HG02759 (cell line): ENCODE data around the gene LYRM7.
"Not testable (repeated sequence)": the region's sequence is repeated elsewhere in the genome, so short reads cannot be mapped to it uniquely, and the experiment has no call there.

Experiments used
- ATAC-seq: cut with Tn5 transposase; IDR thresholded peaks from one replicate; pipeline ENCODE4 v1.9.1; 2021; ENCODE audit warnings: mild to moderate bottlenecking, moderate library complexity; ENCODE audit not compliant: unreplicated experiment

Gene LYRM7

DNA sequence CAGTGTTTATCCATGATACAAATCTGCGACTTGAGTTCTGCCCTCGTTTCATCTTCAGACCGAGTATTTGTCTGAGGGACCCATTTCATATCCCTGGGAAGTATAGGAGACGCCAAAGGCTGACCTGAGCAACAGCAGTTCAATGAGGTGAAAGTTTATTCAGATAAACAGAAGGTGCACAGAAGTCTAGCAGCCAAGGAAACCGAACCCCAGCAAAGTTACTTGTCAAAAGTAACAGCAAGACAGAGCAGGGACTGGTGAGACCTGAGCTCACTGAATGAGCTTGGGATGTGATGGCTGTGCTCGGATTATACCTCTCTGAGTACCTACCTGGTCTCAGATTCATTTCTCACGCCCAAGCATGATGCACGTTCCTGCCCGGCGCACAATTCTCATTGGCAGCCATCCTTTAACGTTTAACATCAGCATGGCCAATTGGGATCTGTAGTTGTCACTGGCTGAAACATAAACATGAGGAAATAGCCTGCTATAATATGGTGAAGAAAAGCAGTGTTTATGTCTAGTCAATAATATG lies 599 bp downstream of the LYRM7 start:
- ATAC-seq, result no peak

DNA sequence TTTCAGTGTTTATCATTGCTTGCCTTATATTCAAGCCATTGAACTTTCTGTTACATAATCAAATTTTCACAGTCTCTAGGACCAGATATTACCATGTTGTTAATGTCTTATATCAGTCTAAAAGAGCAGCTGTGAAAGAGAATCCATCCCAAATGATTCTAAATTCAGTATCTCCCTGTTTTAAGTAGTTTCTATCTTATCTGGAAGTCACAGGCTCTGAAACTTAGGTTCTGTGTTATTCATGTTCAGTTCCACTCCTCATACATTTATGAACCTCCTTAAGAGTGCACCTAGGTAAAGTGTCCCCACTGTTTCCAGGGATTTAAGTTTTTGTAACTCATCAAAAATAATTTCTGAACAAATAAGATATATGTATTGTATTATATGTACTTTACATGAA lies 9.7 kb downstream of the LYRM7 start:
- no peak for ATAC-seq

DNA sequence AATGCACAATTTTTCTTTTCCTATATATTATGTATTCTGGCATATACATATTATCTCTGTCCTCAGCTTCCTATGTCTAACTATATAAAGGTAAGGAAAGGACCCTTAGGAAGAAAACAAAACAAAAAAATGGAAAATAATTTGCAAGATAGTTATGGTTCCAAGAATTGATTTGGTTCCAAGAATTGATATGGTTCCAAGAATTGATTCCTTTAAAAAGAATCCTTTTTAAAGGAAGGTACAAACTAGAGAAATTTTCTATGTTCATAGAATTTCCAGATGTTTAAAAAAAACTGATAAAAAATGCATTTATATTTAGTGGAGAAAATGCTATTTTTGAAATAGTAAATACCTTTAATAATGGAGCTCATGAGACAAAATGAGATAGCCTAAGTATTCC lies 12.1 kb downstream of the LYRM7 start:
- ATAC-seq, result no peak

DNA sequence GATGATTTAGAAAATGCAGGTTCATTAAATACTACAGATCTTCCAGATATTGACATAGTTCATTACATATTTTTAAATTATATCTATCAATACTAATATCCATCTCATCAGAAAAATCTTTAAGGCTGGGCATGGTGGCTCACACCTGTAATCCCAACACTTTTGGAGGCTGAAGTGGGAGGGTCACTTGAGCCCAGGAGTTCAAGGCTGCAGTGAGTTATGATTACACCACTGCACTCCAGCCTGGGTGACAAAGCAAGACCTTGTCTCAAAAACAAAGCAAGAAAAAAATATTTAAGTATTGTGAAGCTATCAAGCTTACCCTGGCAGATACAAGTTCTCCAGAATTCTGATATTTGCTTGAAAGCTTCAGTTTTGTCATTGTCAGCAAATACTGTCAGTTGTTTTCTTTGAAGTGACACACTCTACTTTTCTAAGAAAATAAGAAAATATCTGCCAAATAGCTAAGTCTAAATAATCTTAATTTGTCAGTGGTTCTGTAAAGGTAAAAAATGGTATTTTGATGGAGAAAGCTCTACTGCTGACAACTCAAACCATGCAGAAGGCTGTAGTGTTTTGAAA lies 14.9 kb downstream of the LYRM7 start:
- ATAC-seq, result no peak

DNA sequence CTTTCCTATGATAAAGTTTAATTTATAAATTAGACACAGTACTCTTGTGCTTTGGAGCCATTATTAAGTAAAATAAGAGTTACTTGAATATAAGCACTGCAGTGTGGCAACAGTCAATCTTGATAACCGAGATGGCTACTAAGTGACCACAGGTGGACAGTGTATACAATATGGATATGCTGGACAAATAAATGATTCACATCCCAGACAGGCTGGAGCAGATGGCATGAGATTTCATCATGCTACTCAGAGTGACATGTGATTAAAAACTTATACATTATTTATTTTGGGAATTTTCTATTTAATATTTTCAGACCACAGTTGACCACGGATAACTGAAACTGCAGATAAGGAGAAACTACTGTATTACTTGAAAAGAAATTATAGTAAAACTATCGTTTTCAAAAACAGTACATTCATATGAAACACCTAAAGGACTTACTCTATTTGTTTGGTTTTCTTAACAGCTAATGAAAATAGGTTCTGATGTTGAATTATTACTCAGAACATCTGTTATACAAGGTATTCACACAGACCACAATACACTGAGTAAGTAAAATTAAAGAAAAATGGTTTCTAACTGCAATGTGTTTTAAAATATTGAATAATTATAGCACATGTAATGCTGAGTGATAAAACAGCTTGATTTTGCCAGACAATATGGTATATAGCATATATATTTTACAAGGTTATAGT lies 16.0 kb downstream of the LYRM7 start:
- no peak for ATAC-seq

DNA sequence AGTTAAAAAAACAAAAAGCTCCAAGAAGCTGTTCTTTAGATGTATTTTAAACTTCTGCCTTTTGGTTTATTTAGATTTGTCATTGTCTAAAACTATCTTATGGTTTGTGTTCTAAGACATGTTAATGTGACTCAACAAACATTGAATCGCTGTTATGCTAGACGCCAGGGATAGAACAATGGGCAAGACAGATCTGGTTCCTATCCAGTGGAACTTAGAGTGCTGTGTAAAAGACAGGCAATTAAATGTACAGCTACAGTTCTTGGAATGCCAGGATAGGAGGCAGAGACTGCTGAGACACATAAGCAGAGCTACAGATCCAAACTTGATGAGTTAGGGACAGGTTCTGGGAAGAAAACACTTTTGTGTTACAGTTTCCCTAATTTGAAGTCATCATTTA lies 22.4 kb downstream of the LYRM7 start:
- ATAC-seq, result no peak

DNA sequence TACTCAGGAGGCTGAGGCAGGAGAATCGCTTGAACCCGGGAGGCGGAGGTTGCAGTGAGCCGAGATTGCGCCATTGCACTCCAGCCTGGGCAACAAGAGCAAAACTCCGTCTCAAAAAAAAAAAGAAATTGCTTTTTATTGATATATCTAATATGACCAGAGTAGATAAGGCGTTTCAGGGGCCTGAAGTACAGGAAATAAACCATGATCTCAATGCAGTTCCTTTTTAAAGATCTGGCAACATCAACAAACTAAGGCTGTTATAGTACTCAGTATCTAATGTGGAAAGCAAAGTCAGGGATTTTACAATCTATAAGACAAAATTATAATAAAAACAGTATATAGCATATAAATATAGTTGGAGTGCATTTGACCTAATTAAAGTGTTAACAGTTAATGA lies 23.2 kb downstream of the LYRM7 start:
- ATAC-seq, result not testable (repeated sequence)

DNA sequence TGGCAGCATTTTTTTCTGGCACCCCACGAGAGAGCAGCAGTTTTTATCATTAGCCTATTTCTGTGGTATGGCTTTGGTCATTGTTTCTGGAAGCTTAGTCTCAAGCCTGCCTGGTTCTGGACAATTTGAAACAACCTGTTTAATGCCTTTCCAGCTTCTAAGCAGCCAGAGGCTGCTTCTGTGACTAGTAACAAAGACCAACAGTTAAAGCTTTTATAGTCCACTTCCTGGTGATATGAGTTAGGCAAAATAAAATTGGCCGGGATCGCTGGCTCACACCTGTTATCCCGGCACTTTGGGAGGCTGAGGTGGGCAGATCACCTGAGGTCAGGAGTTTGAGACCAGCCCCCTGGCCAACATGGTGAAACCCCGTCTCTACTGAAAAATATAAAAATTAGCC lies 24.0 kb downstream of the LYRM7 start:
- ATAC-seq, result no peak

DNA sequence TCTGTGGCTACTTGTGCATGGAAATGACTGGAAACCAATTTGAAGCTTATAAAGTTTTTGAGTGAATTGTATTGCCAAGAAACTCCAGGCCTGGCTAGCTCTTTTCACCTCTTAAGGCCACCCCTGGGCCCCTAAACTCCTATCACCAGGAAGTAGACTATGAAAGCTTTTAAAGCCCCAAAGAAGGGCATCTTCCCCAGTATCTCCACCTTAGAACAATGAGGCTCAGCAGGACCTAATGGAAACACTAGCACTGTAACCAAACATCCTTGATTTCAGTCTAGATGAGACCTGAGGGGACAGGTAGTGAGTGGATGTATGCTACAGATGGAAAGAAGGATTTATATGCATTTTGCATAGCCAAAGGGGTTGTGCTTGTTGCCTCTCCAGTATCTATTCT lies 25.0 kb downstream of the LYRM7 start:
- no peak for ATAC-seq

DNA sequence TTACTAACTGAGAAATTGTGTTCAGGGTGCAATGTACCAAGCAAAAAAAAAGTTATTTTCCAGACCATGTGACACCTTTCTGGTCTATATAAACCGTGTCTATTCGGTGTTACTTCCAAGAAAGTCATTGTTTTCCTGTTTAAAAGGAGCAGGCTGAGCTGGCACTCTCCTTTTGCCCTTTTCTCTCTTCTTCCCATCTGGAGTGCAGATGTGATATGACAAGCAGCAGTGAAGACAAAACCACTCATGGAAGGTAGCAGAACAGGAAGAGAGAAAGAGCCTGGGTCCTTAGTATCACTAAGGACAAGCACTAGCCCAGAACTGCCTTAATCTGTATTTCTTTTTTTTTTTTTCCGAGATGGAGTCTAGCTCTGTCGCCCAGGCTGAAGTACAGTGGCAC lies 25.6 kb downstream of the LYRM7 start:
- ATAC-seq, result no peak

DNA sequence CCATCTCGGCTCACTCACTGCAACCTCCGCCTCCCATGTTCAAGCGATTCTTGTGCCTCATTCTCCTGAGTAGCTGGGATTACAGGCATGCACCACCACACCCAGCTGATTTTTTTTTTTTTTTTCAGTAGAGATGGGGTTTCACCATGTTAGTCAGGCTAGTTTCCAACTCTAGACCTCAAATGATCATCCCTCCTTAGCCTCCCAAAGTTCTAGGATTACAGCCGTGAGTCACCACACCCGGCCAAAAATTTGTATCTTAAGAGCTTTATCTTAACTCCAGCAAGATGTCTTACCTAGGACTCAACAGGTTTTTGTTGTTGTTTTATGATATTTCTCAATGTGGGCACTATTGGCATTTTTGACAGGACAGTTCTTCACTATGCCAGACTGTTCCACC lies 27.9 kb downstream of the LYRM7 start:
- no peak for ATAC-seq

DNA sequence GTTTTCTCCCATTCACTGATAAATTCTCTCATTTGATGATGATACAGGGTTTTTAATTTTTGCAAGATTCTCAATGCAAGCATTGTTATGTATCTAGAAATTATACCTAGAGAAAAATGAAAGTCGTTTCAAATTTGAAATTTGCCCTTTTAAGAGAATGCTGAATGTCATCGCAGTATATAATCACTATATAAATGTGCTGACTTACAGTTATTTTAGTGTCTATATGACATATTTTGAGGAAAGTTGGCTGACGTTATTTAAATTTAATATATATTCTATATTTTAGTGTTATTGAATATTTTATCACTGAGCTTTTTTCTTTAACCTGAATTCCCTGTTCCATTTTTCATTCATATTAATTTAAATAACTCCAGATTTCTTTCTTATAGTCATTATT lies 29.8 kb downstream of the LYRM7 start:
- no peak for ATAC-seq

DNA sequence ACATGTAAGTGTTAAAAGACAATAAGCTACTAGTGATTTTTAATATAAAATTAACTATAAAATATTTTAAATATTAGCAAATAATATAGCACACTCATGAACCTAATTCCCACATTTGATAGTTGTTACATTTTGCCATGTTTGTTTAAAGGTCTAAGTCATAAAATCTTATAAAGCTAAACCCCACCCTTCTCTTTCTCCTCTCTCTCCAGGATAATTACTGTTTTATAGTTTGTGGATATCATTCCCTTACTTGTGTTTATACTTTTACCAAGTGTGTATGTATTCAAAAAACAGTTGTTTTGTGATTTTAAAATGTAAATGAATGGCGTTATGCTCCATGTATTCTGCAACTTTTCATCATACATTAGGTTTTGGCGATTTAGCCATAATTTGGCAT lies 34.2 kb downstream of the LYRM7 start:
- ATAC-seq, result no peak

DNA sequence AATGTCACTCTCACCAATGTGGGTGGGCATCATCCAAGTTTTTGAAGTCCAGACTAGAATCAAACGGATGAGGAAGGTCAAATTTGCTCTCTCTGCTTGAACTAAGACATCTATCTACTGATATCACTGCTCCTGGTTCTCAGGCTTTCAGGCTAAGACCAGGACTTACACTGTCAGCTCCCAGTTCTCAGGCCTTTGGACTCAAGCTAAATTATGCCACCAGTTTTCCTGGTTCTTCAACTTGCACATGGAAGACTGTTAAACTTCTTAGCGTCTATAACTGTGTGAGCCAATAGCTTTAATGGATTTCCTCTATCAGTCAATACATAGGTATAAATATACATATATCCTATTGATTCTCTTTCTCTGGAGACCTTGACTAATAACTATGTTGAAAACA lies 35.3 kb downstream of the LYRM7 start:
- ATAC-seq, result no peak

DNA sequence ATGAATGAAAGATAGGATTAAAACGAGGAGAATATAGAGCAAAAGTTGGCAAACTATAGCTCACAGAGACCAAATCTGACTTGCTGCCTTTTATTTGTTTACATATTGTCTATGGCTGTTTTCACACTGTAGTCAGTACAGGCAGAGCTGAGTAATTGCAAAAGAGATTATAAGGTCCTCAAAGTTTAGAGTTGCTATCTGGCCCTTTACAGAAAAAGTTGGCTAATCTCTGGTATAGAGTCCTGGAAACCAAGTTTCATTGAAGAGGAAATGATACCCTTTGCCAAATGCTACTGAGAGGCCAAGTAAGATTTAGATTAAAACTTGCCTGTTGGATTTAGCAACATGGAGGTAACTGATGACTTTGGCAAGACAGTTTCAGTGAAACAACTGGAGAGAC lies 36.0 kb downstream of the LYRM7 start:
- ATAC-seq, result no peak

DNA sequence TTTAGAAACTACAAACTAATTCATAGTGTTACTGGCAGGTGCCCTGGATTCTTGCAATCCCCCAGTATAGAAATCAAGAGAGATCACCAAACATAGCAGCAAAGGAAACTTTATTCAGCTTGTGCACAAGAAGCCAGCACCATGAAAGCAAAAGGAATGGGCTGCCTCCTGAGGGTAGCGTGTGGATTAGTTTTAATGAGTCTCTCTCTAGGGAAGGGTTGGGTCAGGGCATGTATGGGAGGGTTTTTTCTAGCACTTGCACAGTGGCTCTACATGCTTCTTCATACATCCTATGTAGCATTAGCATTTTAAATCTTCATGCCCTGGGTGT lies 38.4 kb downstream of the LYRM7 start:
- ATAC-seq, result no peak

DNA sequence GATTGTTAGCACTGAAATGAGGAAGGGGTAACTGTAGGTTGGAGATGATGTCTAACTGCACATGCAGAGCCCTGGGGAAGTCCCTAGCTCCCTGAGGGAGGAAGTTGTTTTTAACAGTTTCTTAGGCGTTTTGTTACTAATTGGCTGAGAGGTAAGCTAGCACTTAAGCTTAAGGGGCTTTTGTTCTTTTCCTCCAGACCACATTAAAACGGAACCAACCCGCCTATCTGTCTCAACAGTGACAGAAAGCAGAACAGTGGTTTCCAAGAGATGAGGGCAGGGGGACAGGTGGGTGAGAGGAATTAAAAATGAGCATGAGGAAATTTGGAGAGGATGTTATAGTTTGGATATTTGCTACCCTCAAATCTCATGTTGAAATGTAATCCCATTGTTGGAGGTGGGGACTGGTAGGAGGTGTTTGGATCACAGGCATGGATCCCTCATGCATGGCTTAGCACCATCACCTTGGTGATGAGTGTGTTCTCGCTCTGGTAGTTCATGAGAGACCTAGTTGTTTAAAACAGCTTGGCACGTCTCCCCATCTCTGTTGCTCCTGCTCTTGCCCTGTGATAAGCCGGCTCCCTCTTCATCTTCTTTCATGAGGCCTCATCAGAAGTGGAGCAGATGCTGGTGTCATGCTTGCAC lies 38.9 kb downstream of the LYRM7 start:
- ATAC-seq, result peak; percentile 77

DNA sequence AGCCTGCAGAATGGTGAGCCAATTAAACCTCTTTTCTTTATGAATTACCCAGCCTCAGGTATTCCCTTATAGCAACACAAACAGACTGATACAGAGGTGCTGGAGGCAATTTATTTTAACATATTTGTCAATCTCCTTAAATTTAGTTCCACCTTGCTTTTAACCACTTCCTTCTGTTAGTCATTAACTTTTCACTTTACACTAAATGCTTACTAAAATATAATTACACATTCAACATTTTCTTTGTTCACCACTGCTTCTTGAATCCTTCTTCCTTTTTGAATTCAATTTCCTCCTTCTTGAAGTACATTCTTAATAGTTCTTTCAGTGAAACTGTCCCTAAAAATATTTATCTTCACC lies 39.4 kb downstream of the LYRM7 start:
- ATAC-seq, result no peak

DNA sequence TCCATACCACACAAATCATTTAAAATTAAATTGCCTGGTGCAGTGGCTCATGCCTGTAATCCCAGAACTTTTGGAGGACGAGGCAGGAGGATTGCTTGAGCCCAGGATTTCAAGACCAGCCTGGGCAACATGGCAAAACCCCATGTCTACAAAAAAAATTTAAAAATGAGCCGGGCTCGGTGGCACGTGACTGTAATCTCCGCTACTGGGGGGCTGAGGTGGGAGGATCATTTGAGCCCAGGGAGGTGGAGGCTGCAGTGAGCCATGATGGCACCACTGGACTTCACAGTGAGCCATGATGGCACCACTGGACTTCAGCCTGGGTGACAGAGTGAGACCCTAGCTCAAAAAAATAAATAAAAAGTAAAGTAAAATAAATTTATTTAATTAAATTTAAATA lies 40.9 kb downstream of the LYRM7 start:
- ATAC-seq, result no peak

DNA sequence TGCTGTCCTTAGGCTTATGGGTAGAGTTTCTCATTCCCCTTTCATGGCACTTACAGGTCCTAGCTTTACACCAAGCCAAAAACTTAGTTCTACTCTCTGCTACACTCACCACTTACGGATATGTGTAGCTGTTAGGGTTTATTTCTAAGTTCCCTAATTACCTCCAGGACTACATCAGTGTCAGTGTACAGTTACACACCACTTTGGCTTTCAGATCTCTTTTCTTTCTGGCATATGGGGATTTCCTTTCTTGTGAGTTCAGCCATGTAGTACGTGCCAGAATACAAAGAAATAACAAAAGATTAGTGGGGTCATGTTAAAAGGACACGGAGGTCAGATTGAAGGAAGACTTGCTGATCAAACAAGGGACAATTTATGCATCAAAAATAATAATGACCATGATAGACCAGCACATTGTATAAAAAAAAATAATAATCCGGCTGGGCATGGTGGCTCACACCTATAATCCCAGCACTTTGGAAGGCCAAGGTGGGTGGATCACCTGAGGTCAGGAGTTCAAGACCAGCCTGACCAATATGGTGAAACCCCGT lies 41.8 kb downstream of the LYRM7 start:
- peak; percentile 34 for ATAC-seq

DNA sequence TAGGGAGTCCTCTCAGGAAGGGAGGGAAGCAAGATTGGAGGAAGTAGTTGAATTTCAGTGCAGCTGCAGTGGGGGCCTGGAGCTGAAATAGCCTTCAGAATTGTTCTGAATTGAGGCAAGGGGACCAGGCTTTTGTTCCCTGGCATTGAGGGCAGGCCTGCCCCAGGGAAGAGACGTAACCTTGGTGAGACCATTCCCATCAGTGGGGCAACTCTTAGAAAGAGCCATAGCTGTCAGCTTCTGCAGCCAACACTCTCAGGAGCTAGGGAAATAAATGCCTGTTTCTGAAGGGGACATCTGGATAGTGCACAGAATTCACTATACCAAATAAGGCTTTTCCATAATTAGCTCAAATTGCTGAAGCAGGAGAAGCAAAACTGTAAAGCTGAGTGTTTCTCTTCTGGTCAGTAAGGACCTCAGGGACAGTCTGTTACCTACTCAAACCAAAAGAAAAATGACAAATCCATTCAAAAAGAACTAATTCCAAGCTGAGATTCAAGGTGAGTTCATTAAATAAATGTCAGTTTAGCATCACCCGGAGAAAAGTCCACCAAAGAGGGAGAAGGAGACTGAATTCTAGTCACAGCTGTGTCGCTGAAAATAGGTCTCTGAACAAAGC lies 44.0 kb downstream of the LYRM7 start:
- no peak for ATAC-seq

DNA sequence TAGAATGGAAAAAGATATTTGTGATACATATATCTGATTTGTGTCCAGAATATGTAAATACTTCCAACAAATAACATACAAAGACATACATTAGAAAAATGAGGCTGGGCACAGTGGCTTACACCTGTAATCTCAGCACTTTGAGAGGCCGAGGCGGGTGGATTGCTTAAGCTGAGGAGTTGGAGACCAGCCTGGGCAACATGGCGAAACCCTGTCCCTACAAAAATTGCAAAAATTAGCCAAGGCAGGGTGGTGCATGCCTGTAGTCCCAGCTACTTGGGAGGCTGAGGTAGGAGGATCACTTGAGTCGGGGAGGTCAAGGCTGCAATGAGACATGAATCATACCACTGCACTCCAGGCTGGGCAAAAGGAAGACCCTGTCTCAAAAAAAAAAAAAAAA lies 47.0 kb downstream of the LYRM7 start:
- no peak for ATAC-seq
